ENCODE results near the gene ITGB5. TPM values are rescaled to one million over a fixed set of nuclear protein-coding genes. Genes with fewer than 3 reads are reported as not detected.

Gene ITGB5
- total and polyA plus RNA-seq, 2 donors (not counting 3 experiments of a cell fraction or from before 2014, with no cell fraction given): 144 to 170 TPM

DNA sequence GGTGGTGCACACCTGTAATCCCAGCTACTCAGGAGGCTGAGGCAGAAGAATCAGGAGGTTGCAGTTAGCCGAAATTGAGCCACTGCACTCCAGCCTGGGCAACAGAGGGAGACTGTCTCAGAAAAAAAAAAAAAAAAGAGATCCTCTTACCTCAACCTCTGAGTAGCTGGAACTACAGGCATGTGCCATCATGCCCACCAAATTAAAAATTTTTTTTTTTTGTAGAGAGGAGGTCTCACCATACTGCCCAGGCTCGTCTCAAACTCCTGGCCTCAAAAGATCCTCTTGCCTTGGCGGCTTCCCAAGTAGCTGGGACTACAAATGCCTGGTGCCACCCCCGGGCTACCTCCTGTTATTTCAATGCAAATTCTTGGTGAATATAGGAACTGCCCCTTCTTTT lies 155.4 kb downstream of the ITGB5 start:
- FAIRE-seq: no peak
- CTCF ChIA-PET: interaction anchor here (2.0 kb wide), 1 partner anchor 29 kb away, joined by 6 read pairs; no protein-coding TSS in a partner anchor
- intact Hi-C loops (cut with micrococcal nuclease) (no loop called here), dilution Hi-C loops (cut with MboI; ENCODE audit: extremely low pct_ligation_motif_present, low sequenced_read_pairs) (no loop called here)
- no peaks in the 10 kb centered on the region for H3K9me1 ChIP-seq (replicated peaks; ENCODE audit: control insufficient read depth, extremely low read depth, insufficient read depth, low read length)
- TF ChIP-seq POLR2AphosphoS5 (IDR thresholded peaks at IDR 0.05; ENCODE audit: insufficient read depth, low read depth, low read length) (no peak), GATA2 (IDR thresholded peaks at IDR 0.05; ENCODE audit: insufficient read depth, insufficient read length, low read depth, low read length) (no peak)
- peaks cover 0 to 9% of the 10 kb centered on the region in 2 experiments for H3K27me3 ChIP-seq (ENCODE audit: control insufficient read depth in 2 of 2, insufficient read depth in 2 of 2, low read length in 2 of 2)
- H3K36me3 ChIP-seq (ENCODE audit: control insufficient read depth in 2 of 2, extremely low read depth in 1 of 2, insufficient read depth in 2 of 2, low read length in 2 of 2): peaks cover 0 to 5% of the 10 kb centered on the region in 2 experiments
- peak overlapping the region; percentile 90 for H3K4me2 ChIP-seq (ENCODE audit: insufficient read depth, low read length)
- peaks cover 42% of the 10 kb centered on the region for H3K79me2 ChIP-seq (ENCODE audit: control insufficient read depth, insufficient read depth, low read length)
- H3K9ac ChIP-seq (replicated peaks; ENCODE audit: extremely low read depth, insufficient read depth, low read length): no peak overlapping the region
- H3K9me3 ChIP-seq (replicated peaks; ENCODE audit: control insufficient read depth, insufficient read depth, low read length): no peaks in the 10 kb centered on the region
- no peak overlapping the region for H3K4me3 ChIP-seq (replicated peaks in 1 of 3; ENCODE audit: insufficient read depth in 1 of 3, low read depth in 1 of 3, low read length in 3 of 3)
- H4K20me1 ChIP-seq (replicated peaks; ENCODE audit: control insufficient read depth, extremely low read depth, insufficient read depth, low read length): no peaks in the 10 kb centered on the region
- H2AFZ ChIP-seq (ENCODE audit: low read depth, low read length): no peak overlapping the region
- DNase-seq (ENCODE audit: low read depth, low spot score): no peak
- BruUV-seq (replicated peaks): no TSS peak
- POLR2A ChIA-PET: no interaction called here
- peaks cover 18% of the 10 kb centered on the region for H3K4me1 ChIP-seq (ENCODE audit: control insufficient read depth, extremely low read depth, insufficient read depth, low read length)
- H3K27ac ChIP-seq (ENCODE audit: insufficient read depth, low read depth, low read length): no peak overlapping the region

DNA sequence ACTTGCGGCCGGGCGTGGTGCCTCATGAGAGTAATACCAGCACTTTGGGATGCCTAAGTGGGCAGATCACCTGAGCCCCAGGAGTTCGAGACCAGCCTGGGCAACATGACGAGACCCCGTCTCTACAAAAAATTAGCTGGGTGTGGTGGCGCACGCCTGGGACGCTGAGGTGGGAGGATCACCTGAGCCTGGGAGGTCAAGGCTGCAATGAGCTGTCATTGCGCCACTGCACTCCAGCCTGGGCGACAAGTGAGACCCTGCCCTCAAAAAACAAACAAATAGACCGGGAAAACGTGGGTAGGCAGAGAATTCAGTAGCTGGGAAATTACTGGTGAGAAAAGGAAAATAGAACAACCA lies 156.2 kb downstream of the ITGB5 start:
- no peaks in the 10 kb centered on the region for H4K20me1 ChIP-seq (replicated peaks; ENCODE audit: control insufficient read depth, extremely low read depth, insufficient read depth, low read length)
- dilution Hi-C loops (cut with MboI; ENCODE audit: extremely low pct_ligation_motif_present, low sequenced_read_pairs) (no loop called here), intact Hi-C loops (cut with micrococcal nuclease) (no loop called here)
- peaks cover 42% of the 10 kb centered on the region for H3K79me2 ChIP-seq (ENCODE audit: control insufficient read depth, insufficient read depth, low read length)
- POLR2A ChIA-PET: no interaction called here
- no peak overlapping the region for H2AFZ ChIP-seq (ENCODE audit: low read depth, low read length)
- no peaks in the 10 kb centered on the region for H3K9me3 ChIP-seq (replicated peaks; ENCODE audit: control insufficient read depth, insufficient read depth, low read length)
- BruUV-seq (replicated peaks): TSS peak; percentile 41
- H3K27me3 ChIP-seq (ENCODE audit: control insufficient read depth in 2 of 2, insufficient read depth in 2 of 2, low read length in 2 of 2): peaks cover 1 to 14% of the 10 kb centered on the region in 2 experiments
- H3K27ac ChIP-seq (ENCODE audit: insufficient read depth, low read depth, low read length): peak overlapping the region; percentile 54
- H3K36me3 ChIP-seq (ENCODE audit: control insufficient read depth in 2 of 2, extremely low read depth in 1 of 2, insufficient read depth in 2 of 2, low read length in 2 of 2): peaks cover 0 to 5% of the 10 kb centered on the region in 2 experiments
- peak overlapping the region; percentile 14 to 80 (median 79) for H3K4me3 ChIP-seq (replicated peaks in 1 of 3; ENCODE audit: insufficient read depth in 1 of 3, low read depth in 1 of 3, low read length in 3 of 3)
- H3K9ac ChIP-seq (replicated peaks; ENCODE audit: extremely low read depth, insufficient read depth, low read length): peak overlapping the region; percentile 87
- FAIRE-seq (no peak), DNase-seq (ENCODE audit: low read depth, low spot score) (no peak)
- H3K4me2 ChIP-seq (ENCODE audit: insufficient read depth, low read length): peak overlapping the region; percentile 90
- H3K4me1 ChIP-seq (ENCODE audit: control insufficient read depth, extremely low read depth, insufficient read depth, low read length): peaks cover 18% of the 10 kb centered on the region
- CTCF ChIA-PET: interaction anchor here (1.4 to 2.0 kb wide), 2 partner anchors 30 to 42 kb away, joined by 6 to 7 read pairs; no protein-coding TSS in a partner anchor
- no peaks in the 10 kb centered on the region for H3K9me1 ChIP-seq (replicated peaks; ENCODE audit: control insufficient read depth, extremely low read depth, insufficient read depth, low read length)
- TF ChIP-seq EZH2 (IDR thresholded peaks at IDR 0.05; ENCODE audit: borderline replicate concordance, low read depth, low read length, severe bottlenecking): no peak
- no peak for TF ChIP-seq MYC (IDR thresholded peaks at IDR 0.05; ENCODE audit: low read depth, low read length)
- TF ChIP-seq POLR2AphosphoS5 (IDR thresholded peaks at IDR 0.05; ENCODE audit: insufficient read depth, low read depth, low read length): no peak
- no peak for TF ChIP-seq JUN (IDR thresholded peaks at IDR 0.05; ENCODE audit: borderline replicate concordance, insufficient read depth, insufficient read length, low read depth)
- TF ChIP-seq, protein P1, sequence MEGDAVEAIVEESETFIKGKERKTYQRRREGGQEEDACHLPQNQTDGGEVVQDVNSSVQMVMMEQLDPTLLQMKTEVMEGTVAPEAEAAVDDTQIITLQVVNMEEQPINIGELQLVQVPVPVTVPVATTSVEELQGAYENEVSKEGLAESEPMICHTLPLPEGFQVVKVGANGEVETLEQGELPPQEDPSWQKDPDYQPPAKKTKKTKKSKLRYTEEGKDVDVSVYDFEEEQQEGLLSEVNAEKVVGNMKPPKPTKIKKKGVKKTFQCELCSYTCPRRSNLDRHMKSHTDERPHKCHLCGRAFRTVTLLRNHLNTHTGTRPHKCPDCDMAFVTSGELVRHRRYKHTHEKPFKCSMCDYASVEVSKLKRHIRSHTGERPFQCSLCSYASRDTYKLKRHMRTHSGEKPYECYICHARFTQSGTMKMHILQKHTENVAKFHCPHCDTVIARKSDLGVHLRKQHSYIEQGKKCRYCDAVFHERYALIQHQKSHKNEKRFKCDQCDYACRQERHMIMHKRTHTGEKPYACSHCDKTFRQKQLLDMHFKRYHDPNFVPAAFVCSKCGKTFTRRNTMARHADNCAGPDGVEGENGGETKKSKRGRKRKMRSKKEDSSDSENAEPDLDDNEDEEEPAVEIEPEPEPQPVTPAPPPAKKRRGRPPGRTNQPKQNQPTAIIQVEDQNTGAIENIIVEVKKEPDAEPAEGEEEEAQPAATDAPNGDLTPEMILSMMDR (IDR thresholded peaks at IDR 0.05; ENCODE audit: extremely low read depth in 1 of 2, insufficient read depth in 1 of 2, low read depth in 1 of 2, low read length in 2 of 2): no peak
- no peak for TF ChIP-seq POLR2A (IDR thresholded peaks at IDR 0.05; ENCODE audit: low read depth, low read length)
- TF ChIP-seq FOS (IDR thresholded peaks at IDR 0.05; ENCODE audit: borderline replicate concordance, insufficient read depth, low read length): no peak
- TF ChIP-seq, protein P2, sequence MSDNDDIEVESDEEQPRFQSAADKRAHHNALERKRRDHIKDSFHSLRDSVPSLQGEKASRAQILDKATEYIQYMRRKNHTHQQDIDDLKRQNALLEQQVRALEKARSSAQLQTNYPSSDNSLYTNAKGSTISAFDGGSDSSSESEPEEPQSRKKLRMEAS (IDR thresholded peaks at IDR 0.05; ENCODE audit: insufficient read depth, insufficient read length): no peak
- TF ChIP-seq GATA2 (IDR thresholded peaks at IDR 0.05; ENCODE audit: insufficient read depth, insufficient read length, low read depth, low read length): no peak

Data from endothelial cell of umbilical vein (primary cell).